ENCODE data around the gene MARK3. TPM values are rescaled to one million over a fixed set of nuclear protein-coding genes. Genes with fewer than 3 reads are reported as not detected.

MARK3 gene
- polyA plus RNA-seq, 1 donor (not counting 4 experiments of a cell fraction or from before 2014, with no cell fraction given) = 133 TPM

DNA sequence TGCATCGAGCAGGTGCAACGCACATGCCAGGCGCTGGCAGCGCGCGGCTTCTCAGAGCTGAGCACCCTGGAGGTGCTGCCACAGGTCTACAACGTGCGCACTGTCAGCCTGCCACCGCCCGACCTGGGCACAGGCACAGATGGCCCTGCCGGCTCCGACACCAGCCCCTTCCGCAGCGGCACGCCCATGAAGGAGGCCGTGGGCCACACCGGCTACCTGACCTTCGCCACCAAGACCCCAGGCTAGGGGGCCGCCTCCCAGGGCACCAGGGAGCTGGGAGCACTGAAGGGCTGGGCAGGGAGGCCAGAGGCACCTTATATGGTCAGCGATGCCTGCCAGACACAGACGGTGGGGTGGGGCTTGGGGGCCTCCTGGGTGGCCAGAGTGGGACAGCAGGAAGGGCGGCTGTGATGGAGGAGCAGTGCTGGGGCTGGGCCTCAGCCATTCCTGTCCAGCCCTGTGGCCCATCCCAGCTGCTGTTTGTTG lies 149.4 kb downstream of the MARK3 start:
- Histone ChIP-seq H3K79me2 (ENCODE audit: control insufficient read depth, insufficient read depth, low read length) (peaks cover 26% of the 10 kb centered on the region), H3K9ac (ENCODE audit: control insufficient read depth, extremely low read depth, insufficient read depth, low read length) (no peak overlapping the region), H3K9me1 (ENCODE audit: control insufficient read depth, extremely low read depth, insufficient read depth, low read length) (no peaks in the 10 kb centered on the region), H3K36me3 (ENCODE audit: control insufficient read depth in 2 of 2, extremely low read depth in 1 of 2, insufficient read depth in 2 of 2, low read length in 2 of 2) (peaks cover 8 to 22% of the 10 kb centered on the region in 2 experiments), H3K9me3 (ENCODE audit: control insufficient read depth, low read depth, low read length) (no peaks in the 10 kb centered on the region), H3K27me3 (ENCODE audit: control insufficient read depth, extremely low read depth, insufficient read depth, low read length) (no peaks in the 10 kb centered on the region), H3K4me1 (ENCODE audit: control insufficient read depth, extremely low read depth, insufficient read depth, low read length) (peaks cover 12% of the 10 kb centered on the region), H2AFZ (ENCODE audit: control insufficient read depth, low read length) (no peak overlapping the region), H3K27ac (ENCODE audit: control insufficient read depth, insufficient read depth, low read length) (no peak overlapping the region), H4K20me1 (ENCODE audit: control insufficient read depth, extremely low read depth, insufficient read depth, low read length) (no peaks in the 10 kb centered on the region), H3K4me2 (ENCODE audit: control insufficient read depth, extremely low read depth, insufficient read depth, low read depth, low read length) (no peak overlapping the region), H3K4me3 (ENCODE audit: control insufficient read depth in 2 of 3, extremely low read depth in 1 of 3, insufficient read depth in 2 of 3, low read depth in 1 of 3, low read length in 3 of 3) (no peak overlapping the region)
- DNase-seq (ENCODE audit: low read depth, low spot score) = no peak
- no peak for TF ChIP-seq EZH2 (IDR thresholded peaks at IDR 0.05; ENCODE audit: low read length)
- TF ChIP-seq, protein P1, sequence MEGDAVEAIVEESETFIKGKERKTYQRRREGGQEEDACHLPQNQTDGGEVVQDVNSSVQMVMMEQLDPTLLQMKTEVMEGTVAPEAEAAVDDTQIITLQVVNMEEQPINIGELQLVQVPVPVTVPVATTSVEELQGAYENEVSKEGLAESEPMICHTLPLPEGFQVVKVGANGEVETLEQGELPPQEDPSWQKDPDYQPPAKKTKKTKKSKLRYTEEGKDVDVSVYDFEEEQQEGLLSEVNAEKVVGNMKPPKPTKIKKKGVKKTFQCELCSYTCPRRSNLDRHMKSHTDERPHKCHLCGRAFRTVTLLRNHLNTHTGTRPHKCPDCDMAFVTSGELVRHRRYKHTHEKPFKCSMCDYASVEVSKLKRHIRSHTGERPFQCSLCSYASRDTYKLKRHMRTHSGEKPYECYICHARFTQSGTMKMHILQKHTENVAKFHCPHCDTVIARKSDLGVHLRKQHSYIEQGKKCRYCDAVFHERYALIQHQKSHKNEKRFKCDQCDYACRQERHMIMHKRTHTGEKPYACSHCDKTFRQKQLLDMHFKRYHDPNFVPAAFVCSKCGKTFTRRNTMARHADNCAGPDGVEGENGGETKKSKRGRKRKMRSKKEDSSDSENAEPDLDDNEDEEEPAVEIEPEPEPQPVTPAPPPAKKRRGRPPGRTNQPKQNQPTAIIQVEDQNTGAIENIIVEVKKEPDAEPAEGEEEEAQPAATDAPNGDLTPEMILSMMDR (optimal IDR thresholded peaks at IDR 0.05 in 1 of 3, IDR thresholded peaks at IDR 0.05 in 1 of 3, conservative IDR thresholded peaks at IDR 0.05 in 1 of 3; ENCODE audit: extremely low read depth in 1 of 3, insufficient read depth in 2 of 3, low read length in 3 of 3) = no peak
- FAIRE-seq = no peak
- dilution Hi-C loops (cut with MboI; ENCODE audit: extremely low pct_ligation_motif_present, low sequenced_read_pairs) = no loop called here

DNA sequence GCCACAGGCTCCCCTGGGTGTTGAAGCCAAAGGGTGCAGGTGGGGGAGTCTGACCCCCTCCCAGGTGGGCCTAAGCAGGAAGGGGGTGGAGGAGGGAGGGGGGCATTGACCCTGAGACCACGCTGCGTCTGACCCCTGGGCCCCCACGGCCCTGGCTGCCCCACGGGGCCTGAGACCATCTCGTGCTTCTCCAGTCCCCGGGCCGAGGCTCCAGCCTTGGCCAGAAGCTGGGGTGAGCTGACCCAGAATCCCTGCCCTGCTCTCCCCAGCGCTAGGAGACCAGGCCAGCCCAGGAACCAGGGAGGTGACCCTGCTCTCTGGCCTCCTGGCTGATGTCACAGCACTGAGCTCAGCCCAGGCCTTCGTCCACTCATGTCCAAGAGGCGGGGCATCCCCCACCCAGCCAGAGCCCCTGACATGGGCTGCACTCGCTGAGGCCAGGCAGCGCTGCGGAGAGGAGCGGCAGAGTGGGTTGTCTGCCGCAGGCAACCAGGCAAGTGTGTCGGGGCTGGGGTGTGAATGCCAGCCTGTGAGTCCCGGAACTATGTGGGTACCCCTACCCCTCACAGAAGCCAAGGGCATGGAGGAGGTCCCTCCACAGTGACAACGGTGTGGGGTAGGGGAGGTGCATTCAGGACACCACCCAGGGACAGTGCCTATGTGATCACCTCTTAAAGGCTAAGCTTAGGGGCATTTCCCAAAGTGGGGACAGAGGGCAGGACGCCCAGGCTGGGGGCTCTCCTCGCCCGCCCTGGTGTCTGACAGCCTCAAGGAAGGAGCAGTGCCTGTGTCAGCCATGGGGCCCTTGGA lies 150.1 kb downstream of the MARK3 start:
- dilution Hi-C loops (cut with MboI; ENCODE audit: extremely low pct_ligation_motif_present, low sequenced_read_pairs) = no loop called here
- peaks cover 5 to 22% of the 10 kb centered on the region in 2 experiments for H3K36me3 ChIP-seq (ENCODE audit: control insufficient read depth in 2 of 2, extremely low read depth in 1 of 2, insufficient read depth in 2 of 2, low read length in 2 of 2)
- DNase-seq (ENCODE audit: low read depth, low spot score) (no peak), FAIRE-seq (no peak)
- no peak overlapping the region for H3K4me2 ChIP-seq (ENCODE audit: control insufficient read depth, extremely low read depth, insufficient read depth, low read depth, low read length)
- H3K27ac ChIP-seq (ENCODE audit: control insufficient read depth, insufficient read depth, low read length) = no peak overlapping the region
- no peaks in the 10 kb centered on the region for H3K27me3 ChIP-seq (ENCODE audit: control insufficient read depth, extremely low read depth, insufficient read depth, low read length)
- H3K4me3 ChIP-seq (ENCODE audit: control insufficient read depth in 2 of 3, extremely low read depth in 1 of 3, insufficient read depth in 2 of 3, low read depth in 1 of 3, low read length in 3 of 3) = no peak overlapping the region
- TF ChIP-seq, protein P1 (optimal IDR thresholded peaks at IDR 0.05 in 1 of 3, IDR thresholded peaks at IDR 0.05 in 1 of 3, conservative IDR thresholded peaks at IDR 0.05 in 1 of 3; ENCODE audit: extremely low read depth in 1 of 3, insufficient read depth in 2 of 3, low read length in 3 of 3) = no peak
- no peak for TF ChIP-seq EZH2 (IDR thresholded peaks at IDR 0.05; ENCODE audit: low read length)
- no peaks in the 10 kb centered on the region for H4K20me1 ChIP-seq (ENCODE audit: control insufficient read depth, extremely low read depth, insufficient read depth, low read length)
- no peaks in the 10 kb centered on the region for H3K9me3 ChIP-seq (ENCODE audit: control insufficient read depth, low read depth, low read length)
- H3K4me1 ChIP-seq (ENCODE audit: control insufficient read depth, extremely low read depth, insufficient read depth, low read length) = peaks cover 11% of the 10 kb centered on the region
- no peak overlapping the region for H2AFZ ChIP-seq (ENCODE audit: control insufficient read depth, low read length)
- peaks cover 20% of the 10 kb centered on the region for H3K79me2 ChIP-seq (ENCODE audit: control insufficient read depth, insufficient read depth, low read length)
- H3K9me1 ChIP-seq (ENCODE audit: control insufficient read depth, extremely low read depth, insufficient read depth, low read length) = no peaks in the 10 kb centered on the region
- H3K9ac ChIP-seq (ENCODE audit: control insufficient read depth, extremely low read depth, insufficient read depth, low read length) = no peak overlapping the region
